Vagina (tissue), 2 donors: ENCODE data around the gene CLDN22.

Experiments
- CTCF ChIP-seq, 3 experiments: fragments of 450-650 bp in 2 of 3; fragments of 200-600 bp in 1 of 3; sonication (generic) in 1 of 3; IDR thresholded peaks; one replicate each; pipeline ENCODE4 v1.5.1; 2017 to 2019; ENCODE audit warnings: antibody characterized with exemption in 3 of 3, mild to moderate bottlenecking in 2 of 3, moderate library complexity in 2 of 3
- POLR2A ChIP-seq, 2 donors: fragments of 450-650 bp; IDR thresholded peaks; one replicate each; pipeline ENCODE4 v1.6.1; 2017; ENCODE audit warnings: antibody characterized with exemption in 2 of 2, mild to moderate bottlenecking in 2 of 2, moderate library complexity in 2 of 2
- POLR2AphosphoS5 ChIP-seq, 2 donors: sonication (generic); formaldehyde crosslinking; IDR thresholded peaks; one replicate each; pipeline ENCODE4 v1.9.0; 2017; ENCODE audit warnings: antibody characterized with exemption in 2 of 2, mild to moderate bottlenecking in 2 of 2, low read depth in 1 of 2; ENCODE audit not compliant: insufficient read depth in 1 of 2

DNA sequence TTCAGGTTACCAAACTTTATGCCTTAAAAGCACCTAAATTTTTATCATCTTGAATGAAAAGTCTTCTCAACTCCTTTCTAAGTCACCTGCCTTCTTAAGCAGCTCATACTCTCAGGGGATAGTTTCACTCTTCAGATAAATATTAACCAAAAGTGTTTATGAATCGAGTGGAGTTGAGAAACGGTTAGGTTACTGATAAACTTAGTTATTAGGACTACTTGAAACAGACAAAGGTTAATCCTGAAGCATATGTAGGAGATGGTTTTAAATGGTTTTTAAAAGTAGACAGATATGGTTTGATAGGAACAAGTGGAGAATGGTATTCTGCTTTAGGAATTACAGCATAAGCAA lies 32.8 kb downstream of the CLDN22 start:
- TF ChIP-seq CTCF (IDR thresholded peaks at IDR 0.05) (no peak), POLR2AphosphoS5 (IDR thresholded peaks at IDR 0.05; ENCODE audit: insufficient read depth in 1 of 2, low read depth in 1 of 2) (no peak), POLR2A (IDR thresholded peaks at IDR 0.05) (no peak)
